Esophagus muscularis mucosa (tissue), 4 donors: ENCODE measurements around the gene ERC2. TPM values are rescaled to one million over a fixed set of nuclear protein-coding genes. Genes with fewer than 3 reads are reported as not detected.

Experiments used
- DNase-seq: peaks from one replicate; pipeline ENCODE4 v3.0.0-alpha.2; 2017; ENCODE audit errors: extremely low spot score
- H3K27ac ChIP-seq, 4 donors: fragments of 200-600 bp; sonication (generic); replicated peaks in 1 of 4; 1 replicate in 3 of 4; 2 replicates in 1 of 4; pipeline ENCODE4 v1.5.1; 2016 to 2019; ENCODE audit warnings: mild to moderate bottlenecking in 1 of 4
- H3K27me3 ChIP-seq, 4 donors: fragments of 200-600 bp; sonication (generic); one replicate each; pipeline versions ENCODE4 v1.5.1 to v1.6.0; 2016 to 2019
- H3K36me3 ChIP-seq, 4 donors: fragments of 200-600 bp; sonication (generic); one replicate each; pipeline ENCODE4 v1.5.1; 2016 to 2019
- H3K4me1 ChIP-seq, 4 donors: fragments of 200-600 bp; sonication (generic); one replicate each; pipeline ENCODE4 v1.5.1; 2016 to 2019
- H3K4me3 ChIP-seq, 4 donors: fragments of 200-600 bp; sonication (generic); 1 replicate in 2 of 4; 2 replicates in 2 of 4; pipeline ENCODE4 v1.5.1; 2016 to 2019; ENCODE audit warnings: mild to moderate bottlenecking in 4 of 4, moderate library complexity in 1 of 4
- H3K9me3 ChIP-seq, 4 donors: fragments of 200-600 bp; sonication (generic); 1 replicate in 3 of 4; 2 replicates in 1 of 4; pipeline ENCODE4 v1.5.1; 2016 to 2019
- EP300 ChIP-seq: sonication (generic); formaldehyde crosslinking; IDR thresholded peaks from one replicate; pipeline ENCODE4 v1.6.1; 2017; ENCODE audit warnings: antibody characterized with exemption
- POLR2A ChIP-seq: fragments of 450-650 bp; IDR thresholded peaks from one replicate; pipeline ENCODE4 v1.6.1; 2017; ENCODE audit warnings: antibody characterized with exemption, moderate library complexity, mild to moderate bottlenecking, low read depth
- POLR2AphosphoS5 ChIP-seq, 2 donors: sonication (generic); formaldehyde crosslinking; IDR thresholded peaks; one replicate each; pipeline ENCODE4 v1.6.1; 2017; ENCODE audit warnings: antibody characterized with exemption in 2 of 2
- WGBS: methylation state at CpG from one replicate; pipeline ENCODE4 v1.1.5; 2018; 5-methylcytosine and 5-hydroxymethylcytosine counted together
- intact Hi-C: fragments of 100-400 bp; cut with DNase I; formaldehyde crosslinking; loops from one replicate; pipeline ENCODE4 v1.15.1; 2023
- total RNA-seq, 4 donors: library from RNA; depleted of rRNA; stranded (reverse); fragments of >200 nt; gene quantifications; one replicate each; pipeline versions ENCODE4 v1.1.0 to v1.2.1, GENCODE V29; 2016
- TF ChIP-seq, protein P1 (sequence below), 3 experiments: fragments of 200-600 bp in 2 of 3; fragments of 450-650 bp in 1 of 3; sonication (generic) in 2 of 3; IDR thresholded peaks; one replicate each; pipeline ENCODE4 v1.5.1; 2017 to 2019; ENCODE audit warnings: antibody characterized with exemption in 3 of 3, mild to moderate bottlenecking in 2 of 3, moderate library complexity in 1 of 3

The ERC2 gene
- total RNA-seq, 4 donors from 2014 or later = 0.42 to 2.0 (median 1.5) TPM

DNA sequence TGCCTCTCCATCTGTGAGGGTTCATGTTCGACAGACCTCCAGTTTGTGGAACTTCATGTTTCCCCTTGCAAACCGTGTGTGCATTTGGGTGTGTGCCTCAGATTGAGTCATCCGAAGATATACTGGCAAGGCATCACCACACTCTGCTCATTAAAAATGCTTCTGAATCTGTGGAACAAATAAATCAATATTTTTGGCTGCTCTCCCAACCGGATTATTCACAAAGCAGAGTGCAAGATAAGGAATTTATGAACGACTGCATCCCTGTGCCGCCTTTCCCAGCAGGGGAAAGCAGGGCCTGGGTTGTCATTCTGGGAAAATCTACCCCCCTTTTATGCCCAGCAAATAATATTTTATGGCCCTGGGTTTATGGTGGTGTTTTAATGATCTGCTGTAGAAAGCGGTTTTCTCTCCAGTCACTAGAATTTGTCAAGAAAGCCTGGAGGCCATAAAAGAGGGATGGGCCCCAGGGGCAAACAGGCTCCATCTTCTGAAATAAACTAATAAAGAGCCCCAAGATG, 976.9 kb downstream of the ERC2 start:
- H3K4me3 ChIP-seq = no peak overlapping the region
- peaks cover 6 to 41% (median 29%) of the 10 kb centered on the region in 4 donors for H3K4me1 ChIP-seq
- 56% methylated on average over 7 of the region's 7 CpGs for WGBS
- DNase-seq = no peak
- no peaks in the 10 kb centered on the region for H3K9me3 ChIP-seq
- TF ChIP-seq, protein P1, sequence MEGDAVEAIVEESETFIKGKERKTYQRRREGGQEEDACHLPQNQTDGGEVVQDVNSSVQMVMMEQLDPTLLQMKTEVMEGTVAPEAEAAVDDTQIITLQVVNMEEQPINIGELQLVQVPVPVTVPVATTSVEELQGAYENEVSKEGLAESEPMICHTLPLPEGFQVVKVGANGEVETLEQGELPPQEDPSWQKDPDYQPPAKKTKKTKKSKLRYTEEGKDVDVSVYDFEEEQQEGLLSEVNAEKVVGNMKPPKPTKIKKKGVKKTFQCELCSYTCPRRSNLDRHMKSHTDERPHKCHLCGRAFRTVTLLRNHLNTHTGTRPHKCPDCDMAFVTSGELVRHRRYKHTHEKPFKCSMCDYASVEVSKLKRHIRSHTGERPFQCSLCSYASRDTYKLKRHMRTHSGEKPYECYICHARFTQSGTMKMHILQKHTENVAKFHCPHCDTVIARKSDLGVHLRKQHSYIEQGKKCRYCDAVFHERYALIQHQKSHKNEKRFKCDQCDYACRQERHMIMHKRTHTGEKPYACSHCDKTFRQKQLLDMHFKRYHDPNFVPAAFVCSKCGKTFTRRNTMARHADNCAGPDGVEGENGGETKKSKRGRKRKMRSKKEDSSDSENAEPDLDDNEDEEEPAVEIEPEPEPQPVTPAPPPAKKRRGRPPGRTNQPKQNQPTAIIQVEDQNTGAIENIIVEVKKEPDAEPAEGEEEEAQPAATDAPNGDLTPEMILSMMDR (IDR thresholded peaks at IDR 0.05) = no peak
- TF ChIP-seq POLR2AphosphoS5 (IDR thresholded peaks at IDR 0.05) = no peak
- TF ChIP-seq POLR2A = no peak
- no peak for TF ChIP-seq EP300
- H3K36me3 ChIP-seq = no peaks in the 10 kb centered on the region
- H3K27ac ChIP-seq = no peak overlapping the region
- intact Hi-C loops = no loop called here
- H3K27me3 ChIP-seq = peaks cover 0 to 27% (median 0%) of the 10 kb centered on the region in 4 donors

DNA sequence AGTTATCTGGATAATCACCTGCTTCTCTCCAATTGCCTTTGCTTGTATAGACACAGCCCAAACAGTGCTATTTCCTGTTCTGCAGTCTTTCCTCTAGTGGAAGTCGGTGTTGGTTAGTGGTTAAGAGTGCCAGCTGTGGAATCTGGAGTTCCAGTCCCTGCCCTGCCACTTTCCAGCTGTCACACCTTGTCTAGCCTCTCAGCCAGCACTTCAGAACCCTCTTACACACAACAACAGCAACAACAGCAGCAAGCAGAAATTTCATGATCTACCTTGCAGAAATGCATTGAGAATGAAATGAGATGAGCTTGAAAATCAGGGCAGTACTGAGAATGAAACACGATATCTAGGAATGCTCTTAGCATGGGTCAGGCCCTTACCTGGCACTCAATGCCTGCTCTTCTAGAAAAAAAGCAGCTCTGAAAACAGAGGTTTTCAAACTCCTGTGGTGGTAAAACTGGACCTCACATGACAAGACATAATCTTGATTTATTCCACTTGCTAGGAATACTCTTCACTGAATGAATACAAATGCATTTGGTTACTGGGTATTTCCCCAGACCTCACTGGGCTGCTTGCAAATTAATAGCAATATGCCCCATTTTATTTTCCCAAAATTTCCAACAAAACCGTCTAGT, 977.9 kb downstream of the ERC2 start:
- no peaks in the 10 kb centered on the region for H3K36me3 ChIP-seq
- peaks cover 6 to 51% (median 38%) of the 10 kb centered on the region in 4 donors for H3K4me1 ChIP-seq
- no peak overlapping the region for H3K27ac ChIP-seq
- intact Hi-C loops = no loop called here
- H3K4me3 ChIP-seq = no peak overlapping the region
- no peaks in the 10 kb centered on the region for H3K9me3 ChIP-seq
- peak; percentile 14 for DNase-seq
- TF ChIP-seq, protein P1 (IDR thresholded peaks at IDR 0.05) = no peak
- no peak for TF ChIP-seq POLR2AphosphoS5 (IDR thresholded peaks at IDR 0.05)
- no peak for TF ChIP-seq POLR2A
- no peak for TF ChIP-seq EP300
- WGBS = 77% methylated on average over 3 of the region's 3 CpGs
- H3K27me3 ChIP-seq = peaks cover 0 to 32% (median 0%) of the 10 kb centered on the region in 4 donors

DNA sequence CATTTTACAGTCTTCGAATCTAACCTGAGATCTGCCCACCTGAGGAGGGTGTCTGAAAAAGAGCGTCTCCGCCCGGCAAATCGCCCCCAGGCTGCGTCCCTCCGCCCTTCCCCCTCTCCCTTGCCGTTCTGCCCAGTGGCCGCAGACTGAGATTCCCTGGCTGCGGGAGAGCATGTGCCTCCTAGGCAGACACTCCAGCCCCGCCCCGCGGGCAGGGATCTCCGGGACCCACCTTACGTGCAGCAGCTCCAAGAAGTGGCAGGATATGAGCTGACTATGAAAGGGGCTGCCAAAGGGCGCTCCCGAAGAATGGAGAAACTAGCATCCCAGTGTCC, 978.5 kb downstream of the ERC2 start:
- no peak for DNase-seq
- intact Hi-C loops = loop anchor here (10.0 kb wide), 4 partner anchors 295 to 555 kb away; no protein-coding TSS in a partner anchor
- H3K4me1 ChIP-seq = peaks cover 8 to 57% (median 44%) of the 10 kb centered on the region in 4 donors
- H3K27me3 ChIP-seq = peaks cover 0 to 32% (median 0%) of the 10 kb centered on the region in 4 donors
- TF ChIP-seq POLR2AphosphoS5 (IDR thresholded peaks at IDR 0.05) = no peak
- TF ChIP-seq EP300 = no peak
- TF ChIP-seq POLR2A = no peak
- TF ChIP-seq, protein P1 (IDR thresholded peaks at IDR 0.05) = no peak
- WGBS = 46% methylated on average over 17 of the region's 17 CpGs
- no peak overlapping the region for H3K4me3 ChIP-seq
- H3K9me3 ChIP-seq = no peaks in the 10 kb centered on the region
- H3K27ac ChIP-seq = no peak overlapping the region
- H3K36me3 ChIP-seq = no peaks in the 10 kb centered on the region

DNA sequence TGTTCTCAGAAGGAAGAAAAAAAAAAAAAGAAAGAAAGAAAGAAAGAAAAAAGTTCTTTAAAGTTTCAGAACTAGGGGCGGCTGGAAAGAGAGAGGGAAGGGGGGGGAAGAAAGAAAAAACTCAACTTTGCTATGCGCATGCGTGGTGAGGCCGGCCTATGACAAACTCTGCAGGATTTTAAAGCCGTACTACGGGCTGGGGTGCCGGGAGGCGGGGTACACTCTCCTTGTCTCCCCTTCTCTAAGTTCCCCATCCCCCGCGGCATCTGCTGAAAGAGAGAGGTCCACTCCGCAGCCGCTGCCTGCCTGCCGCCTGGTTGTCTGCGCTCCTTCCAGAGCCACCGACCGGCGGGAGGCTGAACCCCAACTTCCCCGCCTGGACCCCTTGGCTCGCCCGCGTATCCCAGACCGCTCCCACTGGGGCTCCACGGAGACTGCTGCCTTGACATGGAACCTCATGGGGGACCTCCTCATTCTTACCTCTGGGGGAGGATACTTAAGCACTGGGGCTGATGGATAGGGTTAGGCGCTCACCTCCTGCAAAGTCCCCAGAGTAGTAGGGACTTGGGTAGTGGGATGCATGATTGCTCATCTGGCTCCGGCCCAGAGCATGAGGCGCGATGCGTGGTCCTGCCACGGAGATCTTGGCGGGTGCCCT, 979.7 kb downstream of the ERC2 start:
- Histone ChIP-seq H3K27me3 (peaks cover 0 to 40% (median 0%) of the 10 kb centered on the region in 4 donors), H3K27ac (peak overlapping the region; percentile 85 to 89 (median 86)), H3K4me3 (peak overlapping the region; percentile 86 to 95 (median 90)), H3K9me3 (no peaks in the 10 kb centered on the region), H3K4me1 (peaks cover 9 to 69% (median 56%) of the 10 kb centered on the region in 4 donors), H3K36me3 (no peaks in the 10 kb centered on the region)
- WGBS = 3% methylated on average over 25 of the region's 30 CpGs
- intact Hi-C loops = loop anchor here (10.0 kb wide), 4 partner anchors 294 to 556 kb away; no protein-coding TSS in a partner anchor
- TF ChIP-seq POLR2AphosphoS5 (IDR thresholded peaks at IDR 0.05) = peak in 1 of 2 donors; percentile 30
- TF ChIP-seq, protein P1 (IDR thresholded peaks at IDR 0.05) = no peak
- TF ChIP-seq POLR2A = no peak
- TF ChIP-seq EP300 = no peak
- no peak for DNase-seq
